OCI-LY7 (cell line): ENCODE results near the gene KLHL8.

Experiments used
- EZH2phosphoT487 ChIP-seq: fragments of 200-600 bp; sonication (generic); IDR thresholded peaks from 2 replicates; pipeline ENCODE4 v1.6.1; 2018; ENCODE audit warnings: low read depth, borderline replicate concordance, mild to moderate bottlenecking, mixed run types, antibody characterized with exemption, low read length, moderate library complexity, mixed read lengths
- TF ChIP-seq, protein P1 (sequence below): fragments of 200-600 bp; sonication (generic); conservative IDR thresholded peaks from 2 replicates; pipeline ENCODE4 v1.5.1; 2014; ENCODE audit warnings: mild to moderate bottlenecking, antibody characterized with exemption, low read length, moderate library complexity, mixed read lengths

DNA sequence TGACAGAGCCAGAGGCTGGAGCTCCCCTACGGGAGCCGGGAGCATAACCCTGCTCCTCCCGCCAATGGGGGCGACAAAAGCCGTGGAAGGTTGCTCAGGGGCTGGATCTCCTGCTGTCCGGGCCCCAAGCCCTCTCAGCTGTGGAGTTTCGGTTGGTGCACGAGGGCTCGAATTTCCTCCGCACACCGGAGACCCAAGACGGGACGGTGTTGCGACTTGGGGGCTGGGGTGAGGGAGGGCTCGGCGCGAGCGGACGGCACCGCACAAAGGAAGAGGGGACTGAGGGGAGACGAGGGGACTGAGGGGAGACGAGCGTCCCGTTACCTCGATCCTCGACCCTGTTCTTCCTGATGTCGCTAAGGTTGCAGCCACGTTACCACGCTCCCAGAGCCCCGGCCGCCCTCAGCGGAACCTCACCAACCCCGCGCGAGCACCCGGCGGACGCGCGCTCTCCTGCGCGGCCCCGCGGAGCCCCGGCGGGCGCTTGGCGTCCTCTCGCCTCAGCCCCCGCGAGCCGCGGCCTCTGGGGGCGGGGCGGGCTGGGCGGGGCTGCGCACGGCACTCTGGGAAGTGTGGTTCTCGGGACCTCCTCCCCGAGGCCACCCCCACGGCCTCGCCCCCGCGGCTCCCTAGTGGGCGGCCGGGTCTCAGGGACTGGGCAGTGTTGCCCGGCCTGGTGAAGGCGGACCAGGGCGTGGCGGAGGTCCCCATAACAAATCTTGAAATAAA is at the start of gene KLHL8:
- TF ChIP-seq, protein P1, sequence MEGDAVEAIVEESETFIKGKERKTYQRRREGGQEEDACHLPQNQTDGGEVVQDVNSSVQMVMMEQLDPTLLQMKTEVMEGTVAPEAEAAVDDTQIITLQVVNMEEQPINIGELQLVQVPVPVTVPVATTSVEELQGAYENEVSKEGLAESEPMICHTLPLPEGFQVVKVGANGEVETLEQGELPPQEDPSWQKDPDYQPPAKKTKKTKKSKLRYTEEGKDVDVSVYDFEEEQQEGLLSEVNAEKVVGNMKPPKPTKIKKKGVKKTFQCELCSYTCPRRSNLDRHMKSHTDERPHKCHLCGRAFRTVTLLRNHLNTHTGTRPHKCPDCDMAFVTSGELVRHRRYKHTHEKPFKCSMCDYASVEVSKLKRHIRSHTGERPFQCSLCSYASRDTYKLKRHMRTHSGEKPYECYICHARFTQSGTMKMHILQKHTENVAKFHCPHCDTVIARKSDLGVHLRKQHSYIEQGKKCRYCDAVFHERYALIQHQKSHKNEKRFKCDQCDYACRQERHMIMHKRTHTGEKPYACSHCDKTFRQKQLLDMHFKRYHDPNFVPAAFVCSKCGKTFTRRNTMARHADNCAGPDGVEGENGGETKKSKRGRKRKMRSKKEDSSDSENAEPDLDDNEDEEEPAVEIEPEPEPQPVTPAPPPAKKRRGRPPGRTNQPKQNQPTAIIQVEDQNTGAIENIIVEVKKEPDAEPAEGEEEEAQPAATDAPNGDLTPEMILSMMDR: peak; percentile 35
- no peak for TF ChIP-seq EZH2phosphoT487
